IMR-90 (cell line): ENCODE data around the gene ADGRL4. TPM values are rescaled to one million over a fixed set of nuclear protein-coding genes. Genes with fewer than 3 reads are reported as not detected.

Source experiments
- ATAC-seq: fragments of 200-7000 bp; cut with Tn5 transposase; 2 replicates; pipeline ENCODE4 v1.9.1; 2020; ENCODE audit warnings: low read depth, mild to moderate bottlenecking, moderate library complexity
- BruUV-seq: library from RNA; stranded (reverse); fragments of 400-500 nt; replicated peaks from 2 replicates; lab custom pipeline; 2021; lab: Mats Ljungman, UMichigan
- CTCF ChIA-PET: fragments of 300-600 bp; formaldehyde crosslinking; extraction: SDS; loops from one replicate; lab custom pipeline; 2021; ENCODE audit warnings: antibody characterized with exemption; lab: Yijun Ruan, JAX
- POLR2A ChIA-PET: fragments of 300-600 bp; sonication (Branson Sonifier 250); formaldehyde crosslinking; loops from one replicate; lab custom pipeline; 2022; ENCODE audit warnings: antibody characterized with exemption; ENCODE audit not compliant: unreplicated experiment; lab: Charles Lee
- DNase-seq: peaks from one replicate; pipeline ENCODE4 v3.0.0; 2013
- H2AFZ ChIP-seq: replicated peaks from 2 replicates; pipeline ENCODE3; 2013; ENCODE audit warnings: low read length, mild to moderate bottlenecking; ENCODE audit not compliant: poor library complexity
- H2AK5ac ChIP-seq: 2 replicates; pipeline ENCODE4 v1.6.1; 2013; ENCODE audit warnings: low read depth, low read length, inconsistent platforms
- H2AK9ac ChIP-seq: replicated peaks from 2 replicates; pipeline ENCODE3; 2013; ENCODE audit warnings: mild to moderate bottlenecking, low read depth, low read length, moderate library complexity; ENCODE audit not compliant: poor library complexity
- H2BK120ac ChIP-seq: 2 replicates; pipeline ENCODE4 v1.6.1; 2013; ENCODE audit warnings: low read depth, low read length, inconsistent platforms
- H2BK15ac ChIP-seq: 3 replicates; pipeline ENCODE4 v1.6.1; 2013; ENCODE audit warnings: low read depth, low read length, inconsistent platforms
- H2BK20ac ChIP-seq: 2 replicates; pipeline ENCODE4 v1.6.1; 2013; ENCODE audit warnings: low read depth, mild to moderate bottlenecking, inconsistent platforms, low read length, moderate library complexity
- H2BK5ac ChIP-seq: 2 replicates; pipeline ENCODE4 v1.6.1; 2013; ENCODE audit warnings: mild to moderate bottlenecking, low read depth, low read length, inconsistent platforms; ENCODE audit not compliant: poor library complexity, severe bottlenecking
- H3K14ac ChIP-seq: replicated peaks from 2 replicates; pipeline ENCODE4 v1.6.1; 2013; ENCODE audit warnings: low read depth, low read length, inconsistent platforms
- H3K18ac ChIP-seq: 2 replicates; pipeline ENCODE4 v1.6.1; 2013; ENCODE audit warnings: low read depth, low read length, control low read depth
- H3K23ac ChIP-seq: 2 replicates; pipeline ENCODE4 v1.6.1; 2013; ENCODE audit warnings: low read depth, low read length, inconsistent platforms
- H3K27ac ChIP-seq: 2 replicates; pipeline ENCODE4 v1.5.1; 2013; ENCODE audit warnings: mild to moderate bottlenecking, control low read depth, low read length; ENCODE audit not compliant: insufficient read depth
- H3K27me3 ChIP-seq: 2 replicates; pipeline ENCODE4 v1.6.1; 2013; ENCODE audit warnings: low read length; ENCODE audit not compliant: control insufficient read depth, insufficient read depth
- H3K36me3 ChIP-seq: 2 replicates; pipeline ENCODE4 v1.6.1; 2013; ENCODE audit warnings: low read length, mixed read lengths; ENCODE audit not compliant: control insufficient read depth, insufficient read depth
- H3K4ac ChIP-seq: 2 replicates; pipeline ENCODE4 v1.6.1; 2013; ENCODE audit warnings: low read depth, low read length, inconsistent platforms
- H3K4me1 ChIP-seq: 2 replicates; pipeline ENCODE4 v1.6.1; 2013; ENCODE audit warnings: low read length, mixed read lengths; ENCODE audit not compliant: control insufficient read depth, insufficient read depth
- H3K4me2 ChIP-seq: 2 replicates; pipeline ENCODE4 v1.6.1; 2013; ENCODE audit warnings: low read depth, mild to moderate bottlenecking, control low read depth, low read length, moderate library complexity
- H3K4me3 ChIP-seq: 2 replicates; pipeline ENCODE4 v1.5.1; 2013; ENCODE audit warnings: low read depth, mild to moderate bottlenecking, control low read depth, low read length, moderate library complexity; ENCODE audit not compliant: insufficient read depth
- H3K56ac ChIP-seq: 2 replicates; pipeline ENCODE4 v1.6.1; 2013; ENCODE audit warnings: low read length, inconsistent platforms; ENCODE audit not compliant: insufficient read depth; ENCODE audit errors: extremely low read depth
- H3K79me1 ChIP-seq, 2 experiments: 2 replicates each; pipeline ENCODE4 v1.6.1; 2013; ENCODE audit warnings: low read length in 2 of 2, inconsistent platforms in 1 of 2, low read depth in 1 of 2
- H3K9ac ChIP-seq: 2 replicates; pipeline ENCODE4 v1.6.1; 2013; ENCODE audit warnings: low read depth, low read length, control low read depth
- H3K9me1 ChIP-seq: 2 replicates; pipeline ENCODE4 v1.6.1; 2013; ENCODE audit warnings: low read length, inconsistent platforms; ENCODE audit not compliant: insufficient read depth
- H3K9me3 ChIP-seq: 2 replicates; pipeline ENCODE4 v1.6.1; 2013; ENCODE audit warnings: low read length; ENCODE audit not compliant: control insufficient read depth, insufficient read depth
- H4K20me1 ChIP-seq: 2 replicates; pipeline ENCODE4 v1.6.1; 2013; ENCODE audit warnings: low read length, inconsistent platforms; ENCODE audit not compliant: insufficient read depth
- H4K5ac ChIP-seq: 2 replicates; pipeline ENCODE4 v1.6.1; 2013; ENCODE audit warnings: mild to moderate bottlenecking, low read depth, low read length, control low read depth
- H4K8ac ChIP-seq, 2 experiments: 2 replicates each; pipeline ENCODE4 v1.6.1; 2013; ENCODE audit warnings: low read depth in 2 of 2, low read length in 2 of 2, control low read depth in 1 of 2, inconsistent platforms in 1 of 2
- H4K91ac ChIP-seq: 2 replicates; pipeline ENCODE4 v1.6.1; 2013; ENCODE audit warnings: low read depth, low read length, inconsistent platforms; ENCODE audit not compliant: insufficient read depth
- BHLHE40 ChIP-seq: fragments of 150-350 bp; IDR thresholded peaks from 2 replicates; pipeline ENCODE4 v1.6.1; 2016; ENCODE audit warnings: mild to moderate bottlenecking, low read depth, low read length
- CEBPB ChIP-seq: IDR thresholded peaks from 2 replicates; pipeline ENCODE4 v1.6.1; 2012; ENCODE audit warnings: low read depth, low read length, improper control_type of control experiment
- CHD1 ChIP-seq: IDR thresholded peaks from 2 replicates; pipeline ENCODE4 v1.6.1; 2012; ENCODE audit warnings: low read depth, low read length, improper control_type of control experiment
- CTCF ChIP-seq: conservative IDR thresholded peaks from 2 replicates; pipeline ENCODE4 v1.5.1; 2012; ENCODE audit warnings: mild to moderate bottlenecking, low read depth, low read length, improper control_type of control experiment
- ELK1 ChIP-seq: fragments of 150-350 bp; IDR thresholded peaks from 2 replicates; pipeline ENCODE4 v1.6.1; 2016; ENCODE audit warnings: low read depth, mild to moderate bottlenecking, low read length, moderate library complexity, borderline replicate concordance
- FOS ChIP-seq: fragments of 150-350 bp; IDR thresholded peaks from 2 replicates; pipeline ENCODE4 v1.6.1; 2016; ENCODE audit warnings: low read depth, low read length
- MAFK ChIP-seq: IDR thresholded peaks from 2 replicates; pipeline ENCODE4 v1.6.1; 2012; ENCODE audit warnings: low read depth, low read length, improper control_type of control experiment
- MAZ ChIP-seq: IDR thresholded peaks from 2 replicates; pipeline ENCODE4 v1.6.1; 2012; ENCODE audit warnings: low read depth, mild to moderate bottlenecking, low read length, improper control_type of control experiment, moderate library complexity, borderline replicate concordance
- MXI1 ChIP-seq: IDR thresholded peaks from 2 replicates; pipeline ENCODE4 v1.6.1; 2012; ENCODE audit warnings: low read depth, mild to moderate bottlenecking, low read length, moderate library complexity, borderline replicate concordance
- NFE2L2 ChIP-seq: fragments of 150-350 bp; IDR thresholded peaks from 2 replicates; pipeline ENCODE4 v1.6.1; 2016; ENCODE audit warnings: low read depth, mild to moderate bottlenecking, low read length
- POLR2A ChIP-seq: IDR thresholded peaks from 2 replicates; pipeline ENCODE4 v1.6.1; 2012; ENCODE audit warnings: mild to moderate bottlenecking, low read depth, low read length
- RAD21 ChIP-seq: IDR thresholded peaks from 2 replicates; pipeline ENCODE4 v1.6.1; 2012; ENCODE audit warnings: low read length, improper control_type of control experiment
- RCOR1 ChIP-seq: IDR thresholded peaks from 2 replicates; pipeline ENCODE4 v1.6.1; 2012; ENCODE audit warnings: mild to moderate bottlenecking, low read length, improper control_type of control experiment; ENCODE audit not compliant: insufficient replicate concordance
- RFX5 ChIP-seq: IDR thresholded peaks from 2 replicates; pipeline ENCODE4 v1.8.0; 2012; ENCODE audit warnings: low read depth, mild to moderate bottlenecking, low read length, moderate library complexity
- SMC3 ChIP-seq: fragments of 150-350 bp; IDR thresholded peaks from 2 replicates; pipeline ENCODE4 v1.6.1; 2016; ENCODE audit warnings: low read depth, mild to moderate bottlenecking, antibody characterized with exemption, low read length, moderate library complexity
- USF2 ChIP-seq: fragments of 150-350 bp; IDR thresholded peaks from 2 replicates; pipeline ENCODE4 v1.6.1; 2017; ENCODE audit warnings: mild to moderate bottlenecking, antibody characterized with exemption, low read length, low read depth
- WGBS, 2 experiments: methylation state at CpG; one replicate each; pipeline versions ENCODE4 v1.1.5 to v1.1.7; 2013; ENCODE audit warnings: missing lambda C conversion rate in 2 of 2; ENCODE audit not compliant: insufficient read length in 1 of 2; ENCODE audit errors: extremely low coverage in 2 of 2; 5-methylcytosine and 5-hydroxymethylcytosine counted together
- dilution Hi-C: fragments of 300-500 bp; cut with HindIII; formaldehyde crosslinking; loops from one replicate; pipeline ENCODE4 v1.14.3; 2018; ENCODE audit warnings: low sequenced_read_pairs; ENCODE audit not compliant: unreplicated experiment
- in situ Hi-C: fragments of 300-500 bp; cut with MboI; formaldehyde crosslinking; loops from 3 replicates; pipeline ENCODE4 v1.14.3; 2019; ENCODE audit warnings: low sequenced_read_pairs, inconsistent platforms, mixed read lengths
- intact Hi-C: fragments of 100-400 bp; cut with micrococcal nuclease; formaldehyde crosslinking; loops from 2 replicates; pipeline ENCODE4 v1.10.0; 2022
- polyA plus RNA-seq, 3 experiments: library from polyadenylated mRNA; depleted of rRNA; stranded (reverse); fragments of >200 nt; gene quantifications; 2 replicates each; pipeline ENCODE4 v1.2.3, GENCODE V29; 2012; ENCODE audit warnings: low replicate concordance in 1 of 3
- total RNA-seq: library from RNA; depleted of rRNA; stranded (reverse); fragments of >200 nt; gene quantifications from 2 replicates; pipeline ENCODE4 v1.2.3, GENCODE V29; 2012

Gene ADGRL4
- total and polyA plus RNA-seq, 2 of the 4 experiments (the other 2 are of a cell fraction) = 3.2 to 4.5 TPM

GRCh38 chr1:79055856-79056255 is 49.3 kb upstream of the ADGRL4 start:
- no peaks in the 10 kb centered on the region for H3K27me3 ChIP-seq
- TF ChIP-seq CTCF (no peak), MAZ (no peak), CEBPB (no peak), MAFK (no peak), USF2 (no peak), NFE2L2 (no peak), SMC3 (no peak), RFX5 (no peak), FOS (no peak), RAD21 (no peak), BHLHE40 (no peak), RCOR1 (no peak), ELK1 (no peak), POLR2A (no peak), CHD1 (no peak), MXI1 (no peak)
- intact Hi-C loops (no loop called here), in situ Hi-C loops (no loop called here), dilution Hi-C loops (no loop called here)
- no peak overlapping the region for H4K91ac ChIP-seq
- DNase-seq (no peak), ATAC-seq (no peak)
- no peak overlapping the region for H3K27ac ChIP-seq
- no peak overlapping the region for H2BK15ac ChIP-seq
- no peak overlapping the region for H3K4me2 ChIP-seq
- no CpG with 5 or more reads among the region's 15 CpGs for WGBS, 2 experiments
- H3K18ac ChIP-seq = no peak overlapping the region
- H2AFZ ChIP-seq = no peak overlapping the region
- H3K79me1 ChIP-seq = no peaks in the 10 kb centered on the region
- H2BK120ac ChIP-seq = no peak overlapping the region
- H4K20me1 ChIP-seq = no peaks in the 10 kb centered on the region
- H3K56ac ChIP-seq = no peak overlapping the region
- no peak overlapping the region for H3K14ac ChIP-seq
- H2AK5ac ChIP-seq = no peak overlapping the region
- CTCF ChIA-PET = no interaction called here
- no peak overlapping the region for H4K5ac ChIP-seq
- no TSS peak for BruUV-seq
- H3K36me3 ChIP-seq = no peaks in the 10 kb centered on the region
- H3K4ac ChIP-seq = no peak overlapping the region
- no peak overlapping the region for H3K4me3 ChIP-seq
- H2AK9ac ChIP-seq = no peak overlapping the region
- H3K4me1 ChIP-seq = no peaks in the 10 kb centered on the region
- no peak overlapping the region for H2BK5ac ChIP-seq
- no peaks in the 10 kb centered on the region; the same call in 1 of the 2 replicates for H3K9me3 ChIP-seq
- POLR2A ChIA-PET = no interaction called here
- no peak overlapping the region for H3K23ac ChIP-seq
- no peak overlapping the region for H2BK20ac ChIP-seq
- H3K9me1 ChIP-seq = no peaks in the 10 kb centered on the region
- H4K8ac ChIP-seq = no peak overlapping the region
- H3K9ac ChIP-seq = no peak overlapping the region
